Lower leg skin (tissue), 4 donors: ENCODE measurements around the gene VPS16. TPM values are rescaled to one million over a fixed set of nuclear protein-coding genes. Genes with fewer than 3 reads are reported as not detected.

Experiments
- DNase-seq, 2 donors: peaks; one replicate each; pipeline ENCODE4 v3.0.0-alpha.2; 2019; ENCODE audit warnings: low spot score in 2 of 2
- H3K4me3 ChIP-seq: fragments of 200-600 bp; sonication (generic); 2 replicates; pipeline ENCODE4 v1.5.1; 2017; ENCODE audit warnings: mild to moderate bottlenecking, low read depth; ENCODE audit not compliant: poor library complexity, severe bottlenecking
- POLR2A ChIP-seq, 2 donors: fragments of 450-650 bp; IDR thresholded peaks; one replicate each; pipeline ENCODE4 v1.6.1; 2016 to 2017; ENCODE audit warnings: antibody characterized with exemption in 2 of 2, mild to moderate bottlenecking in 1 of 2, moderate library complexity in 1 of 2
- WGBS, 2 donors: methylation state at CpG; one replicate each; pipeline ENCODE4 v1.1.5; 2018; 5-methylcytosine and 5-hydroxymethylcytosine counted together
- intact Hi-C: fragments of 100-400 bp; cut with DNase I; formaldehyde crosslinking; loops from one replicate; pipeline ENCODE4 v1.15.0; 2023; ENCODE audit warnings: low total_unique reads
- total RNA-seq, 4 donors: library from RNA; depleted of rRNA; stranded (reverse); fragments of >200 nt; gene quantifications; one replicate each; pipeline ENCODE4 v1.1.0, GENCODE V29; 2016
- TF ChIP-seq, protein P1 (sequence below), 3 donors: fragments of 450-650 bp; IDR thresholded peaks; one replicate each; pipeline ENCODE4 v1.5.1; 2016; ENCODE audit warnings: antibody characterized with exemption in 3 of 3, mild to moderate bottlenecking in 3 of 3, moderate library complexity in 2 of 3

VPS16 gene
- total RNA-seq, 4 donors from 2014 or later = 34.9 to 39.2 (median 37.7) TPM

DNA sequence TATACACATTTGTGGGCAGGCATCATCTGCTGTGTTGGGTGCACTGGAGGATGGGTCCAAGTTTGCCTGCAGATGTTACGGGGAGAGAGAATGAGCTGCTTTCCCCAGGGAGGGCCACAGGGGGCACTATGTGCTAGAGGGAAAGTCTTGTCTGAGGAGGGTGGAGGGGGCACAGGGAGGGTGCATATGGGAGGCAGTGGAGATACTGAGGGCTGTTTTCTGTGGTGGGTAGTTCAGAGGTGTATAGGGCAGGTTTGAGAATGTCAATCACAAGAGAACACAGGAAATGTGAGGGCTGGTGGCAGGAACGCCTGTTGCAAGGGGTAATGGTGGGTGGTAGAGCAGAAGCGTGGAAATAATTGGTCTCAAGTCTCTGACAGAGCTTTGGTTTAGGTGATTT lies 25.1 kb downstream of the VPS16 start:
- intact Hi-C loops = no loop called here
- no peak overlapping the region for H3K4me3 ChIP-seq
- WGBS, 2 donors = 93 to 96% methylated on average over 3 of the region's 3 CpGs
- no peak for TF ChIP-seq POLR2A (IDR thresholded peaks at IDR 0.05)
- TF ChIP-seq, protein P1, sequence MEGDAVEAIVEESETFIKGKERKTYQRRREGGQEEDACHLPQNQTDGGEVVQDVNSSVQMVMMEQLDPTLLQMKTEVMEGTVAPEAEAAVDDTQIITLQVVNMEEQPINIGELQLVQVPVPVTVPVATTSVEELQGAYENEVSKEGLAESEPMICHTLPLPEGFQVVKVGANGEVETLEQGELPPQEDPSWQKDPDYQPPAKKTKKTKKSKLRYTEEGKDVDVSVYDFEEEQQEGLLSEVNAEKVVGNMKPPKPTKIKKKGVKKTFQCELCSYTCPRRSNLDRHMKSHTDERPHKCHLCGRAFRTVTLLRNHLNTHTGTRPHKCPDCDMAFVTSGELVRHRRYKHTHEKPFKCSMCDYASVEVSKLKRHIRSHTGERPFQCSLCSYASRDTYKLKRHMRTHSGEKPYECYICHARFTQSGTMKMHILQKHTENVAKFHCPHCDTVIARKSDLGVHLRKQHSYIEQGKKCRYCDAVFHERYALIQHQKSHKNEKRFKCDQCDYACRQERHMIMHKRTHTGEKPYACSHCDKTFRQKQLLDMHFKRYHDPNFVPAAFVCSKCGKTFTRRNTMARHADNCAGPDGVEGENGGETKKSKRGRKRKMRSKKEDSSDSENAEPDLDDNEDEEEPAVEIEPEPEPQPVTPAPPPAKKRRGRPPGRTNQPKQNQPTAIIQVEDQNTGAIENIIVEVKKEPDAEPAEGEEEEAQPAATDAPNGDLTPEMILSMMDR (IDR thresholded peaks at IDR 0.05) = no peak
- DNase-seq = no peak

DNA sequence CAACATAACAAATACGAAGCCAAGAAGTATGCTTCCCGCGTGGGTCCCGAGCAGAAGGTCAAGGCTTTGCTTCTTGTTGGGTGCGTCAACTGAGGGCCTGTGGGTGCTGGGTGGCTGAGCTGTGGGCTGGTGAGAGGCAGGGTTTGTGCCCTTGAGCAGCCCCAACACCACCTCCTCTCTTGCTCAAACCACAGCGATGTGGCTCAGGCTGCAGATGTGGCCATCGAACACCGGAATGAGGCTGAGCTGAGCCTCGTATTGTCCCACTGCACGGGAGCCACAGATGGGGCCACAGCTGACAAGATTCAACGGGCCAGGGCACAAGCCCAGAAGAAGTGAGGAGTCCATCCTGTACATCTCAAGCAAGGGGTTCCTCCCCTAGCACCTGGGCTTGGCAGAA lies 25.7 kb downstream of the VPS16 start:
- no peak for TF ChIP-seq POLR2A (IDR thresholded peaks at IDR 0.05)
- TF ChIP-seq, protein P1 (IDR thresholded peaks at IDR 0.05) = no peak
- 93 to 96% methylated on average over 11 of the region's 11 CpGs for WGBS, 2 donors
- DNase-seq = peak in 1 of 2 donors; percentile 76
- intact Hi-C loops = no loop called here
- H3K4me3 ChIP-seq = no peak overlapping the region

DNA sequence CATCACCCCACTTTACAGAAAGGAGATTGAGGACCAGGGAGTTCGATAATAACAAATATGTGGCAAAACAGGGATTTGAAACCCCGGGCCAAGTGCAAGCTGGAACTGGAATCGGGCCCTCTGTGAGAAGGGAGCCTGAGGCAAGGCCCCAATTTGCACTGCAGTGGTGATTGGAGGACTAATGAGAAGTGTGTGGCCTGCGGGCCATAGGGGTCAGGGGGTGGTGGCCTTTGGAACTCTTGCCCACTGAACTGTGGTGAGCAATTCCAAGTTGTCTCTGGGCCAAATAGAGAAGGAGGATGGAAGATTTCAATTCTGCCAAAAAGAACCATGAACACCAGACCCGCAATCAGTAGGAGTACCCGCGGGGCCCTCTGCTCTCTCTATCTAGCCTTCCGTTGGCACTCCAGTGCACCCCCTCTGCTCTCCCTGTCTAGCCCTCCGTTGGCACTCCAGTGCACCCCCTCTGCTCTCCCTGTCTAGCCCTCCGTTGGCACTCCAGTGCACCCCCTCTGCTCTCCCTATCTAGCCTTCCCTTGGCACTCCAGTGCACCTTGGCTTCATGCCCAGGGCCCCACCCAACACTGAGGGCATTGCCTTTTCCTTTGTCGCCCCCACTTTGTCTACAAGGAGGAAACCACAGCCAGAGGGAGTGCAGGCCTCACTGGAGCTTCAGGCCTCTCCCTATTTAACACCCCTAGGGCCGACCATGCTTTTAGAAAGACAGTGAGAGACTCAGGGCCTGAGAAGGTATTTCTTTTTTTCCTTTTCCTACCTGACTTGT lies 26.7 kb downstream of the VPS16 start:
- WGBS, 2 donors = 56 to 64% methylated on average over 11 to 12 of the region's 12 CpGs

DNA sequence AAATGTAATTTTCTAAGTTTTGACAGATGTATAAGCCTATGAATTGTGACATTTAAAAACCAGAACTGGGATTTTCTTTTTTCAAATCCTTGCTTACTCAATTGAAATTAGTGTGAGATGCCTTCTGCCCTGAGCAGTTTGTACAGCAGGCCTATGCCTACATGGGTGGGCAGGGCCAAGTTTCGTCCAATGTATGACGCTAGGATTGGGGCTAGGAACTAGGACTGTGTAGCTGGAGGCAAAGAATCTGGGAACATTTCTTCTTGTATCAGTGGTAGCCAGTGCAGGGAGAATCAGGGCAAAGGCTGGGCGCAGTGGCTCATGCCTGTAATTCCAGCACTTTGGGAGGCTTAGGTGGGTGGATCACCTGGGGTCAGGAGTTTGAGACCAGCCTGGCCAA lies 28.8 kb downstream of the VPS16 start:
- no peak overlapping the region for H3K4me3 ChIP-seq
- WGBS, 2 donors = 88 to 92% methylated on average over 3 of the region's 3 CpGs
- intact Hi-C loops = no loop called here
- no peak for DNase-seq
- TF ChIP-seq, protein P1 (IDR thresholded peaks at IDR 0.05) = no peak
- TF ChIP-seq POLR2A (IDR thresholded peaks at IDR 0.05) = no peak

More for the DNA sequence above, 26.7 kb downstream of the VPS16 start:
- peak in 1 of 2 donors; percentile 80 for DNase-seq
- TF ChIP-seq, protein P1 (IDR thresholded peaks at IDR 0.05) = no peak
- TF ChIP-seq POLR2A (IDR thresholded peaks at IDR 0.05) = no peak
- H3K4me3 ChIP-seq = no peak overlapping the region
- intact Hi-C loops = no loop called here

DNA sequence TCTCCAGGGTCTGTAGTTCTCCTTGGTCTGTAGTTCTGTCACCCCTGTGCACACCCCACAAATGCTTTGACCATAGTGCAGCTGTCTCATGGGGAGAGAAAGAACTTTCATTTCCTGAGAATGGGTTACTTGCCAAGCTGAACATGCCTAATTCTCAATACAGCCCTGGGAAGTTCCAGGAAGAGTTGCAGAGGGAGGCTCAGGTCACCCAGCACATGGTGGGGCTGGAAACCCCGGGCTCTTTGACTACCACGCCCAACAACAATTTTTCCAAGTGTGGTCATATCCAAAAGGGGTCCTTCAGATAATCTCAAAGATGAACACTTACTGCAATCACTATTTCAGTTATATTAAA lies 30.5 kb downstream of the VPS16 start:
- 29 to 35% methylated on average over 2 of the region's 2 CpGs for WGBS, 2 donors
- DNase-seq = no peak
- intact Hi-C loops = no loop called here
- no peak overlapping the region for H3K4me3 ChIP-seq
- TF ChIP-seq, protein P1 (IDR thresholded peaks at IDR 0.05) = no peak
- no peak for TF ChIP-seq POLR2A (IDR thresholded peaks at IDR 0.05)
